Left renal cortex interstitium (tissue), 4 donors: ENCODE results near the gene DENND5B. TPM values are rescaled to one million over a fixed set of nuclear protein-coding genes. Genes with fewer than 3 reads are reported as not detected.
"Not testable (repeated sequence)": the region's sequence is repeated elsewhere in the genome, so short reads cannot be mapped to it uniquely, and the experiment has no call there.

Experiments used
- DNase-seq, 4 donors: peaks; one replicate each; pipeline ENCODE4 v3.0.0-alpha.2; 2013; ENCODE audit warnings: low read depth in 4 of 4, low spot score in 2 of 4, missing footprints in 1 of 4
- polyA plus RNA-seq, 4 donors: library from polyadenylated mRNA; unstranded; fragments of 120-200 nt; gene quantifications; one replicate each; pipeline ENCODE4 v1.2.1, GENCODE V29; 2013; ENCODE audit not compliant: insufficient read length in 4 of 4

The DENND5B gene
- polyA plus RNA-seq: 10 to 100 TPM; 27.0 to 31.2 (median 27.4) TPM

- DNase-seq: peak in 2 of 4 donors; percentile 63 to 68
Observed at GRCh38 chr12:31590642-31591379, at the start of gene DENND5B. Gene DENND5B (minus strand): TSS chr12:31591136. CDS start chr12:31590832, 304 bp downstream.

- DNase-seq: no peak
Observed at GRCh38 chr12:31634620-31635019, 43.7 kb upstream of the DENND5B start.

- DNase-seq: no peak
Observed at GRCh38 chr12:31633464-31633863, 42.5 kb upstream of the DENND5B start.

- no peak for DNase-seq
Observed at GRCh38 chr12:31631809-31632208, 40.9 kb upstream of the DENND5B start.

GRCh38 chr12:31631023-31631724 lies 40.2 kb upstream of the DENND5B start:
- no peak for DNase-seq

GRCh38 chr12:31629756-31630732 lies 39.1 kb upstream of the DENND5B start:
- DNase-seq: peak in 2 of 4 donors; percentile 56 to 71

GRCh38 chr12:31627456-31628054 lies 36.6 kb upstream of the DENND5B start:
- no peak for DNase-seq

- DNase-seq: no peak
Observed at GRCh38 chr12:31626270-31626995, 35.5 kb upstream of the DENND5B start.

- no peak for DNase-seq
Observed at GRCh38 chr12:31622038-31622437, 31.1 kb upstream of the DENND5B start.

- no peak for DNase-seq
Observed at GRCh38 chr12:31620311-31620710, 29.4 kb upstream of the DENND5B start.

- DNase-seq: no peak
Observed at GRCh38 chr12:31618228-31619025, 27.5 kb upstream of the DENND5B start.

- no peak for DNase-seq
Observed at GRCh38 chr12:31612819-31613218, 21.9 kb upstream of the DENND5B start.

- not testable (repeated sequence) for DNase-seq
Observed at GRCh38 chr12:31608299-31608698, 17.4 kb upstream of the DENND5B start.

- DNase-seq: no peak
Observed at GRCh38 chr12:31605531-31605930, 14.6 kb upstream of the DENND5B start.

GRCh38 chr12:31603546-31604009 lies 12.6 kb upstream of the DENND5B start:
- DNase-seq: no peak

GRCh38 chr12:31600750-31601149 lies 9.8 kb upstream of the DENND5B start:
- DNase-seq: no peak

GRCh38 chr12:31600252-31600651 lies 9.3 kb upstream of the DENND5B start:
- DNase-seq: no peak

GRCh38 chr12:31599053-31599452 lies 8.1 kb upstream of the DENND5B start:
- no peak for DNase-seq

GRCh38 chr12:31597066-31597465 lies 6.1 kb upstream of the DENND5B start:
- no peak for DNase-seq
